GM12891 (cell line): ENCODE data around the gene RSPH4A.
"Not testable (repeated sequence)": the region's sequence is repeated elsewhere in the genome, so short reads cannot be mapped to it uniquely, and the experiment has no call there.

Source experiments
- PAX5 ChIP-seq: IDR thresholded peaks from 2 replicates; pipeline ENCODE4 v1.6.1; 2011; ENCODE audit warnings: low read length, moderate library complexity, mild to moderate bottlenecking; ENCODE audit not compliant: insufficient read depth, severe bottlenecking
- POLR2A ChIP-seq: IDR thresholded peaks from 2 replicates; pipeline ENCODE4 v1.6.1; 2011; ENCODE audit warnings: low read depth, low read length, control low read depth
- POLR2AphosphoS5 ChIP-seq: IDR thresholded peaks from 2 replicates; pipeline ENCODE4 v1.6.1; 2011; ENCODE audit warnings: low read depth, low read length, control low read depth
- SPI1 ChIP-seq: IDR thresholded peaks from 2 replicates; pipeline ENCODE4 v1.6.1; 2011; ENCODE audit warnings: low read depth, low read length, control low read depth
- TAF1 ChIP-seq: IDR thresholded peaks from 2 replicates; pipeline ENCODE4 v1.6.1; 2011; ENCODE audit warnings: low read depth, low read length, control low read depth

DNA sequence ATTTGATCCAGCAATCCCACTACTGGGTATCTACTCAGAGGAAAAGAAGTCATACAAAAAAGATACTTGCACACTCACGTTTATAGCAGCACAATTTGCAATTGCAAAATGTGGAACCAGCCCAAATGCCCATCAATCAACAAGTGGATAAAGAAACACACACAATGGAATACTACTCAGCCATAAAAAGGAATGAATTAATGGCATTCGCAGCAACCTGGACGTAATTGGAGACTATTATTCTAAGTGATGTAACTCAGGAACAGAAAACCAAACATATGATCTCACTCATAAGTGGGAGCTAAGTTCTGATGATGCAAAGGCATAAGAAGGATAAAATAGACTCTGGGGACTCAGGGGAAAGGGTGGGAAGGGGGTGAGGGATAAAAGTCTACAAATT lies 11.4 kb upstream of the RSPH4A start:
- TF ChIP-seq POLR2AphosphoS5, POLR2A, TAF1, SPI1, PAX5: not testable (repeated sequence)
